HCT116 (cell line): ENCODE data around the gene PEAK1. TPM values are rescaled to one million over a fixed set of nuclear protein-coding genes. Genes with fewer than 3 reads are reported as not detected.
A peak's percentile ranks its signal among the peaks of the same experiment; 100 is the strongest.

ENCODE experiments used
- ATAC-seq: fragments of 200-7000 bp; cut with Tn5 transposase; 2 replicates; pipeline ENCODE4 v1.9.1; 2020; ENCODE audit warnings: mild to moderate bottlenecking, moderate library complexity
- BruUV-seq: library from RNA; stranded (reverse); fragments of 400-500 nt; replicated peaks from 2 replicates; lab custom pipeline; 2021; lab: Mats Ljungman, UMichigan
- CTCF ChIA-PET: fragments of 300-600 bp; sonication (Branson Sonifier 250); formaldehyde crosslinking; loops from one replicate; lab custom pipeline; 2021; ENCODE audit warnings: antibody characterized with exemption; lab: Charles Lee
- POLR2A ChIA-PET: fragments of 300-600, 350-600 bp; sonication (Branson Sonifier 250); formaldehyde crosslinking; loops from one replicate; lab custom pipeline; 2021; ENCODE audit warnings: antibody characterized with exemption; lab: Charles Lee
- RAD21 ChIA-PET, 2 experiments: fragments of 300-600 bp; sonication (Branson Sonifier 250); formaldehyde crosslinking; loops; one replicate each; lab custom pipeline; 2023; ENCODE audit warnings: low total read pairs in 2 of 2; ENCODE audit not compliant: uncharacterized antibody in 2 of 2, unreplicated experiment in 2 of 2, low non-redundant PET in 1 of 2; lab: Charles Lee
- DNase-seq: peaks from one replicate; pipeline ENCODE4 v3.0.0-alpha.2; 2010; ENCODE audit warnings: low read depth, low spot score
- H2AFZ ChIP-seq: fragments of 200-600 bp; shearing (Covaris generic), sonication (generic); 2 replicates; pipeline ENCODE4 v1.6.1; 2017; ENCODE audit warnings: low read depth, mixed run types, mixed read lengths, antibody characterized with exemption, low read length; ENCODE audit not compliant: poor library complexity, severe bottlenecking
- H3K27ac ChIP-seq: 2 replicates; pipeline ENCODE4 v1.5.1; 2012; ENCODE audit warnings: low read depth, low read length
- H3K27me3 ChIP-seq: fragments of 200-600 bp; sonication (generic); 2 replicates; pipeline ENCODE4 v1.6.1; 2016; ENCODE audit warnings: mixed run types, low read length, mixed read lengths; ENCODE audit not compliant: insufficient read depth
- H3K36me3 ChIP-seq, 2 experiments: fragments of 200-500 bp in 1 of 2; fragments of 200-600 bp in 1 of 2; sonication (Bioruptor generic) in 1 of 2; sonication (generic) in 1 of 2; 2 replicates each; pipeline versions ENCODE4 v1.5.1 to v1.6.1; 2014 to 2016; ENCODE audit warnings: low read length in 2 of 2, inconsistent platforms in 1 of 2, mixed read lengths in 1 of 2, mixed run types in 1 of 2; ENCODE audit not compliant: insufficient read depth in 2 of 2, control insufficient read depth in 1 of 2
- H3K4me1 ChIP-seq, 2 experiments: fragments of 200-600 bp in 1 of 2; sonication (generic) in 1 of 2; 2 replicates each; pipeline versions ENCODE4 v1.5.1 to v1.6.1; 2012 to 2017; ENCODE audit warnings: low read length in 2 of 2, inconsistent platforms in 1 of 2, mild to moderate bottlenecking in 1 of 2, mixed read lengths in 1 of 2, mixed run types in 1 of 2, moderate library complexity in 1 of 2; ENCODE audit not compliant: insufficient read depth in 2 of 2, control insufficient read depth in 1 of 2
- H3K4me2 ChIP-seq: fragments of 200-600 bp; sonication (generic); 2 replicates; pipeline ENCODE4 v1.6.1; 2017; ENCODE audit warnings: mixed run types, low read length, mixed read lengths
- H3K4me3 ChIP-seq, 2 experiments: fragments of 200-600 bp in 1 of 2; sonication (generic) in 1 of 2; replicated peaks in 1 of 2; 2 replicates each; pipeline ENCODE4 v1.5.1; 2011 to 2016; ENCODE audit warnings: low read length in 2 of 2, control low read depth in 1 of 2, low read depth in 1 of 2, mild to moderate bottlenecking in 1 of 2, mixed read lengths in 1 of 2, mixed run types in 1 of 2
- H3K79me2 ChIP-seq: fragments of 200-600 bp; sonication (generic); 2 replicates; pipeline ENCODE4 v1.6.1; 2017; ENCODE audit warnings: mild to moderate bottlenecking, mixed run types, low read length, moderate library complexity, mixed read lengths; ENCODE audit not compliant: insufficient read depth
- H3K9ac ChIP-seq: fragments of 200-600 bp; sonication (generic); 2 replicates; pipeline ENCODE4 v1.6.1; 2016; ENCODE audit warnings: low read length, mixed read lengths
- H3K9me2 ChIP-seq: fragments of 200-600 bp; sonication (generic), shearing (Covaris generic); 2 replicates; pipeline ENCODE4 v1.6.1; 2017; ENCODE audit warnings: mixed run types, mild to moderate bottlenecking, moderate library complexity; ENCODE audit not compliant: insufficient read depth
- H3K9me3 ChIP-seq, 2 experiments: fragments of 200-500 bp in 1 of 2; fragments of 200-600 bp in 1 of 2; sonication (Bioruptor generic) in 1 of 2; sonication (generic) in 1 of 2; 2 replicates each; pipeline ENCODE4 v1.6.1; 2014 to 2017; ENCODE audit warnings: low read length in 2 of 2, mixed read lengths in 2 of 2, inconsistent platforms in 1 of 2, low read depth in 1 of 2, mild to moderate bottlenecking in 1 of 2, mixed run types in 1 of 2, moderate library complexity in 1 of 2; ENCODE audit not compliant: control insufficient read depth in 1 of 2, insufficient read depth in 1 of 2
- H4K20me1 ChIP-seq: fragments of 200-600 bp; sonication (generic), shearing (Covaris generic); 2 replicates; pipeline ENCODE4 v1.6.1; 2017; ENCODE audit warnings: mixed run types, mild to moderate bottlenecking, moderate library complexity; ENCODE audit not compliant: insufficient read depth
- CBX3 ChIP-seq: IDR thresholded peaks from 2 replicates; pipeline ENCODE4 v1.6.1; 2012; ENCODE audit warnings: low read depth
- CEBPB ChIP-seq: IDR thresholded peaks from 2 replicates; pipeline ENCODE4 v1.6.1; 2012; ENCODE audit warnings: low read depth
- CTCF ChIP-seq, 3 experiments: fragments of 200-600 bp in 1 of 3; sonication (generic) in 1 of 3; IDR thresholded peaks in 2 of 3; conservative IDR thresholded peaks in 1 of 3; 2 replicates each; pipeline ENCODE4 v1.5.1; 2012 to 2017; ENCODE audit warnings: low read depth in 2 of 3, low read length in 2 of 3, antibody characterized with exemption in 1 of 3, borderline replicate concordance in 1 of 3, control low read depth in 1 of 3, mild to moderate bottlenecking in 1 of 3, mixed read lengths in 1 of 3, mixed run types in 1 of 3, moderate library complexity in 1 of 3; ENCODE audit not compliant: insufficient read depth in 1 of 3
- EZH2 ChIP-seq: fragments of 200-600 bp; sonication (generic); IDR thresholded peaks from 2 replicates; pipeline ENCODE4 v1.6.1; 2017; ENCODE audit warnings: antibody characterized with exemption, mixed run types
- FOSL1 ChIP-seq: IDR thresholded peaks from 2 replicates; pipeline ENCODE4 v1.6.1; 2012; ENCODE audit warnings: low read depth
- JUND ChIP-seq: IDR thresholded peaks from 2 replicates; pipeline ENCODE4 v1.6.1; 2012
- SP1 ChIP-seq: IDR thresholded peaks from 2 replicates; pipeline ENCODE4 v1.6.1; 2012; ENCODE audit warnings: low read depth
- TCF7L2 ChIP-seq: IDR thresholded peaks from 2 replicates; pipeline ENCODE4 v1.7.0; 2011; ENCODE audit warnings: borderline replicate concordance, inconsistent platforms; ENCODE audit not compliant: insufficient read depth, insufficient read length; ENCODE audit errors: extremely low read depth
- ZBTB33 ChIP-seq: IDR thresholded peaks from 2 replicates; pipeline ENCODE4 v1.6.1; 2011; ENCODE audit warnings: mild to moderate bottlenecking, low read length, moderate library complexity; ENCODE audit not compliant: insufficient replicate concordance; ENCODE audit errors: extremely low read depth
- ZNF274 ChIP-seq: fragments of 200-500 bp; sonication (Bioruptor generic); IDR thresholded peaks from 2 replicates; pipeline ENCODE4 v1.6.1; 2014; ENCODE audit warnings: mild to moderate bottlenecking, low read depth, low read length, inconsistent platforms
- intact Hi-C: fragments of 100-400 bp; cut with micrococcal nuclease; formaldehyde crosslinking; loops from 2 replicates; pipeline ENCODE4 v1.10.0; 2022
- total RNA-seq: library from RNA; stranded (reverse); gene quantifications from one replicate; pipeline ENCODE4 v1.2.1, GENCODE V29; 2021; ENCODE audit not compliant: unreplicated experiment

Gene PEAK1
- total RNA-seq, 1 experiment from 2014 or later = 23.4 TPM

- no peak for DNase-seq
- ChIA-PET CTCF (no interaction called here), RAD21 (no interaction called here), POLR2A (interaction anchor here (0.7 kb wide), 1 partner anchor 1091 kb away, joined by 3 read pairs; no protein-coding TSS in a partner anchor)
- peak overlapping the region; percentile 10; the same call in 1 of the 2 replicates for H3K4me2 ChIP-seq
- H3K27ac ChIP-seq = no peak overlapping the region
- H3K4me1 ChIP-seq = peaks cover 0 to 5% of the 10 kb centered on the region in 2 experiments; a peak in 1 of 4 replicates
- no peaks in the 10 kb centered on the region for H3K27me3 ChIP-seq
- H3K36me3 ChIP-seq = no peaks in the 10 kb centered on the region
- BruUV-seq = no TSS peak
- H3K9me2 ChIP-seq = no peaks in the 10 kb centered on the region
- peaks cover 8 to 12% of the 10 kb centered on the region in 2 experiments; a peak in 2 of 4 replicates for H3K9me3 ChIP-seq
- ATAC-seq = no peak
- peaks cover 14% of the 10 kb centered on the region for H3K79me2 ChIP-seq
- H3K9ac ChIP-seq = no peak overlapping the region
- TF ChIP-seq ZNF274 = no peak
- no peak for TF ChIP-seq SP1
- TF ChIP-seq ZBTB33 = no peak
- TF ChIP-seq CBX3 = no peak
- TF ChIP-seq FOSL1 = no peak
- TF ChIP-seq, all 23 proteins: peak for 0
- Histone ChIP-seq H3K4me3 (no peak overlapping the region), H4K20me1 (no peaks in the 10 kb centered on the region; the same call in 1 of the 2 replicates), H2AFZ (no peak overlapping the region)
- intact Hi-C loops = no loop called here
Observed at GRCh38 chr15:77402740-77403379, 17.0 kb downstream of the PEAK1 start.

- intact Hi-C loops = no loop called here
- RAD21 ChIA-PET = no interaction called here
- ATAC-seq (no peak), DNase-seq (no peak)
- no peak overlapping the region for H3K27ac ChIP-seq
- H2AFZ ChIP-seq = no peak overlapping the region
- H3K27me3 ChIP-seq = no peaks in the 10 kb centered on the region
- H3K9me2 ChIP-seq = no peaks in the 10 kb centered on the region
- peaks cover 12 to 13% of the 10 kb centered on the region in 2 experiments; a peak in 3 of 4 replicates for H3K9me3 ChIP-seq
- TF ChIP-seq CTCF (IDR thresholded peaks at IDR 0.05 in 2 of 3, conservative IDR thresholded peaks at IDR 0.05 in 1 of 3; ENCODE audit: borderline replicate concordance in 1 of 3, insufficient read depth in 1 of 3, low read depth in 2 of 3, low read length in 2 of 3) (no peak), CBX3 (no peak), EZH2 (no peak), JUND (no peak), CEBPB (no peak), TCF7L2 (no peak), ZBTB33 (no peak)
- TF ChIP-seq, all 23 proteins: peak for 0
- H3K4me1 ChIP-seq = peaks cover 0 to 5% of the 10 kb centered on the region in 2 experiments; a peak in 1 of 4 replicates
- H3K36me3 ChIP-seq = no peaks in the 10 kb centered on the region
- no TSS peak for BruUV-seq
- ChIA-PET POLR2A (no interaction called here), CTCF (no interaction called here)
- no peak overlapping the region for H3K9ac ChIP-seq
- no peaks in the 10 kb centered on the region for H4K20me1 ChIP-seq
- no peak overlapping the region for H3K4me2 ChIP-seq
- peaks cover 9% of the 10 kb centered on the region; the same call in 1 of the 2 replicates for H3K79me2 ChIP-seq
- H3K4me3 ChIP-seq = no peak overlapping the region
Observed at GRCh38 chr15:77400258-77400657, 19.6 kb downstream of the PEAK1 start.
